H1 (cell line): ENCODE data around the gene PRSS8. TPM values are rescaled to one million over a fixed set of nuclear protein-coding genes. Genes with fewer than 3 reads are reported as not detected.

Experiments
- BCL11A ChIP-seq, 2 experiments: IDR thresholded peaks; one replicate each; pipeline ENCODE4 v1.6.1; 2011; ENCODE audit warnings: low read depth in 2 of 2, low read length in 2 of 2, mild to moderate bottlenecking in 2 of 2
- CTCF ChIP-seq, 3 experiments: IDR thresholded peaks; 1 replicate in 2 of 3; 2 replicates in 1 of 3; pipeline versions ENCODE4 v1.5.1 to v1.6.1; 2011; ENCODE audit warnings: low read length in 3 of 3, mild to moderate bottlenecking in 3 of 3, inconsistent platforms in 2 of 3, low read depth in 1 of 3, moderate library complexity in 1 of 3; ENCODE audit not compliant: insufficient read depth in 1 of 3; ENCODE audit errors: control extremely low read depth in 1 of 3
- TCF12 ChIP-seq: IDR thresholded peaks from 2 replicates; pipeline ENCODE4 v1.6.1; 2011; ENCODE audit warnings: low read depth, mild to moderate bottlenecking, low read length
- polyA plus RNA-seq, 7 experiments: library from polyadenylated mRNA; depleted of rRNA in 3 of 7; stranded (reverse) in 5 of 7; unstranded in 2 of 7; fragments of >200 nt in 5 of 7; fragments of 200-250 nt in 2 of 7; gene quantifications; 1 replicate in 5 of 7; 2 replicates in 1 of 7; 4 replicates in 1 of 7; pipeline versions ENCODE4 v1.2.1 to v1.2.3, GENCODE V29; 2011 to 2013; ENCODE audit warnings: missing spikeins in 2 of 7, mixed read lengths in 2 of 7
- total RNA-seq: library from RNA; stranded (reverse); fragmentation: NEBNext Ultra II Directional; extraction: Animal tissue kit (Norgen Biotek cat#: 25700); gene quantifications from 2 replicates; pipeline ENCODE4 v1.2.1, GENCODE V29; 2021

Gene PRSS8
- total and polyA plus RNA-seq, 2 of the 8 experiments (the other 6 are each of a cell fraction or from before 2014, with no cell fraction given) = 87.7 to 273 TPM

- no peak for TF ChIP-seq BCL11A (IDR thresholded peaks at IDR 0.05; ENCODE audit: low read depth in 2 of 2, low read length in 2 of 2)
- no peak for TF ChIP-seq CTCF (IDR thresholded peaks at IDR 0.05; ENCODE audit: control extremely low read depth in 1 of 3, insufficient read depth in 1 of 3, low read depth in 1 of 3, low read length in 3 of 3)
- TF ChIP-seq TCF12 = no peak
Measured at GRCh38 chr16:31129568-31130335, 5.8 kb downstream of the PRSS8 start (continued).
